ENCODE results near the gene DHRS4. TPM values are rescaled to one million over a fixed set of nuclear protein-coding genes. Genes with fewer than 3 reads are reported as not detected.

The DHRS4 gene
- total and polyA plus RNA-seq, 9 of the 15 experiments (the other 6 are each of a cell fraction or from before 2014, with no cell fraction given), result 0.51 to 35.9 (median 10.1) TPM

DNA sequence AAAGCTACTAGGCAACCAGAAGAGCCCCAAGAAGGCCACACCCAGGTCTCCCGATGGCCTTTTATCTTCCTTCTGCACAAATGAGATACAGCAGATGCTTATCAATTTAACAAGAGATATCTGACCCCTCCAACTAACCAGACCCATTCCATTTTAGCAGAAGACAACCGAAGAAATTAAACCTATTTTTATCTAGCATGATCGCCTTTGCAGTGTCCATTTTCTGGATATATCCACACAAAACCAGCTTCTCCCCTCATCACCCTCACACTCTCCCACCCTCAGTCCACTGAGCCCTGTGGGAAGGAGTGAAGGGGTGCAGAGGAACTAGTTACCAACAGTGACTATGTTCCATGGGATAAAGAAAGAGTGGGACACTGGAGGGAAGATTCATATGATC lies 20.9 kb upstream of the DHRS4 start (continued):
- no peak for TF ChIP-seq MYC (IDR thresholded peaks at IDR 0.05; ENCODE audit: low read depth, low read length)
- TF ChIP-seq MYC (CRISPR knock-in tag; IDR thresholded peaks at IDR 0.05; ENCODE audit: borderline replicate concordance, low read depth), result no peak
- TF ChIP-seq POLR3G (IDR thresholded peaks at IDR 0.05; ENCODE audit: extremely low read depth, insufficient read length, insufficient replicate concordance), result no peak
- TF ChIP-seq SMC3 (conservative IDR thresholded peaks at IDR 0.05; ENCODE audit: insufficient read depth, low read depth, low read length), result no peak
- TF ChIP-seq YY1 (IDR thresholded peaks at IDR 0.05; ENCODE audit: borderline replicate concordance in 1 of 3, control insufficient read depth in 1 of 3, extremely low read depth in 1 of 3, insufficient read depth in 3 of 3, insufficient read length in 1 of 3, insufficient replicate concordance in 2 of 3, low read depth in 1 of 3, low read length in 2 of 3), result no peak
- no peak for TF ChIP-seq CHD1 (IDR thresholded peaks at IDR 0.05; ENCODE audit: low read length)
- TF ChIP-seq TEAD4 (IDR thresholded peaks at IDR 0.05; ENCODE audit: low read length), result peak; percentile 87
- no peak for TF ChIP-seq TEAD4 (CRISPR knock-in tag; IDR thresholded peaks at IDR 0.05; ENCODE audit: borderline replicate concordance)
- TF ChIP-seq, protein P1, sequence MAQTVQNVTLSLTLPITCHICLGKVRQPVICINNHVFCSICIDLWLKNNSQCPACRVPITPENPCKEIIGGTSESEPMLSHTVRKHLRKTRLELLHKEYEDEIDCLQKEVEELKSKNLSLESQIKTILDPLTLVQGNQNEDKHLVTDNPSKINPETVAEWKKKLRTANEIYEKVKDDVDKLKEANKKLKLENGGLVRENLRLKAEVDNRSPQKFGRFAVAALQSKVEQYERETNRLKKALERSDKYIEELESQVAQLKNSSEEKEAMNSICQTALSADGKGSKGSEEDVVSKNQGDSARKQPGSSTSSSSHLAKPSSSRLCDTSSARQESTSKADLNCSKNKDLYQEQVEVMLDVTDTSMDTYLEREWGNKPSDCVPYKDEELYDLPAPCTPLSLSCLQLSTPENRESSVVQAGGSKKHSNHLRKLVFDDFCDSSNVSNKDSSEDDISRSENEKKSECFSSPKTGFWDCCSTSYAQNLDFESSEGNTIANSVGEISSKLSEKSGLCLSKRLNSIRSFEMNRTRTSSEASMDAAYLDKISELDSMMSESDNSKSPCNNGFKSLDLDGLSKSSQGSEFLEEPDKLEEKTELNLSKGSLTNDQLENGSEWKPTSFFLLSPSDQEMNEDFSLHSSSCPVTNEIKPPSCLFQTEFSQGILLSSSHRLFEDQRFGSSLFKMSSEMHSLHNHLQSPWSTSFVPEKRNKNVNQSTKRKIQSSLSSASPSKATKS (CRISPR knock-in tag; IDR thresholded peaks at IDR 0.05), result no peak
- TF ChIP-seq TSHZ1 (CRISPR knock-in tag; IDR thresholded peaks at IDR 0.05), result no peak
- TF ChIP-seq NFATC3 (IDR thresholded peaks at IDR 0.05), result no peak
- TF ChIP-seq, protein P2, sequence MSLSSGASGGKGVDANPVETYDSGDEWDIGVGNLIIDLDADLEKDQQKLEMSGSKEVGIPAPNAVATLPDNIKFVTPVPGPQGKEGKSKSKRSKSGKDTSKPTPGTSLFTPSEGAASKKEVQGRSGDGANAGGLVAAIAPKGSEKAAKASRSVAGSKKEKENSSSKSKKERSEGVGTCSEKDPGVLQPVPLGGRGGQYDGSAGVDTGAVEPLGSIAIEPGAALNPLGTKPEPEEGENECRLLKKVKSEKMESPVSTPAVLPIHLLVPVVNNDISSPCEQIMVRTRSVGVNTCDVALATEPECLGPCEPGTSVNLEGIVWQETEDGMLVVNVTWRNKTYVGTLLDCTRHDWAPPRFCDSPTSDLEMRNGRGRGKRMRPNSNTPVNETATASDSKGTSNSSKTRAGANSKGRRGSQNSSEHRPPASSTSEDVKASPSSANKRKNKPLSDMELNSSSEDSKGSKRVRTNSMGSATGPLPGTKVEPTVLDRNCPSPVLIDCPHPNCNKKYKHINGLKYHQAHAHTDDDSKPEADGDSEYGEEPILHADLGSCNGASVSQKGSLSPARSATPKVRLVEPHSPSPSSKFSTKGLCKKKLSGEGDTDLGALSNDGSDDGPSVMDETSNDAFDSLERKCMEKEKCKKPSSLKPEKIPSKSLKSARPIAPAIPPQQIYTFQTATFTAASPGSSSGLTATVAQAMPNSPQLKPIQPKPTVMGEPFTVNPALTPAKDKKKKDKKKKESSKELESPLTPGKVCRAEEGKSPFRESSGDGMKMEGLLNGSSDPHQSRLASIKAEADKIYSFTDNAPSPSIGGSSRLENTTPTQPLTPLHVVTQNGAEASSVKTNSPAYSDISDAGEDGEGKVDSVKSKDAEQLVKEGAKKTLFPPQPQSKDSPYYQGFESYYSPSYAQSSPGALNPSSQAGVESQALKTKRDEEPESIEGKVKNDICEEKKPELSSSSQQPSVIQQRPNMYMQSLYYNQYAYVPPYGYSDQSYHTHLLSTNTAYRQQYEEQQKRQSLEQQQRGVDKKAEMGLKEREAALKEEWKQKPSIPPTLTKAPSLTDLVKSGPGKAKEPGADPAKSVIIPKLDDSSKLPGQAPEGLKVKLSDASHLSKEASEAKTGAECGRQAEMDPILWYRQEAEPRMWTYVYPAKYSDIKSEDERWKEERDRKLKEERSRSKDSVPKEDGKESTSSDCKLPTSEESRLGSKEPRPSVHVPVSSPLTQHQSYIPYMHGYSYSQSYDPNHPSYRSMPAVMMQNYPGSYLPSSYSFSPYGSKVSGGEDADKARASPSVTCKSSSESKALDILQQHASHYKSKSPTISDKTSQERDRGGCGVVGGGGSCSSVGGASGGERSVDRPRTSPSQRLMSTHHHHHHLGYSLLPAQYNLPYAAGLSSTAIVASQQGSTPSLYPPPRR (CRISPR knock-in tag; IDR thresholded peaks at IDR 0.05; ENCODE audit: borderline replicate concordance), result no peak
- no peak for TF ChIP-seq STAG1 (CRISPR knock-in tag; IDR thresholded peaks at IDR 0.05; ENCODE audit: borderline replicate concordance)
- no peak for TF ChIP-seq XRCC4 (IDR thresholded peaks at IDR 0.05; ENCODE audit: extremely low read depth, insufficient read depth, insufficient read length)
- no peak for TF ChIP-seq MAFG (tag; conservative IDR thresholded peaks at IDR 0.05)
- TF ChIP-seq ZBTB8A (IDR thresholded peaks at IDR 0.05; ENCODE audit: partially characterized antibody), result no peak
